H9 (cell line): ENCODE measurements around the gene FNDC1. TPM values are rescaled to one million over a fixed set of nuclear protein-coding genes. Genes with fewer than 3 reads are reported as not detected.

Experiments
- DNase-seq: peaks from one replicate; pipeline ENCODE4 v3.0.0-alpha.2; 2017
- H2AFZ ChIP-seq: one replicate; pipeline ENCODE4 v1.6.1; 2013; ENCODE audit warnings: mild to moderate bottlenecking, low read length, control low read depth, moderate library complexity
- H2AK5ac ChIP-seq: 2 replicates; pipeline ENCODE4 v1.6.1; 2013; ENCODE audit warnings: low read length, control low read depth, mixed read lengths; ENCODE audit not compliant: insufficient read length
- H2BK120ac ChIP-seq: one replicate; pipeline ENCODE4 v1.6.1; 2013; ENCODE audit warnings: low read depth, mild to moderate bottlenecking, low read length, control low read depth, inconsistent platforms; ENCODE audit not compliant: poor library complexity, severe bottlenecking
- H2BK12ac ChIP-seq: 2 replicates; pipeline ENCODE4 v1.6.1; 2013; ENCODE audit warnings: low read length, control low read depth, mixed read lengths, low read depth; ENCODE audit not compliant: insufficient read length
- H2BK15ac ChIP-seq: 2 replicates; pipeline ENCODE4 v1.6.1; 2013; ENCODE audit warnings: low read depth, low read length, control low read depth
- H2BK20ac ChIP-seq: one replicate; pipeline ENCODE4 v1.6.1; 2013; ENCODE audit warnings: low read depth, mild to moderate bottlenecking, low read length, control low read depth, inconsistent platforms; ENCODE audit not compliant: poor library complexity, severe bottlenecking
- H2BK5ac ChIP-seq: 2 replicates; pipeline ENCODE4 v1.6.1; 2013; ENCODE audit warnings: low read length, control low read depth, mixed read lengths; ENCODE audit not compliant: insufficient read length
- H3K14ac ChIP-seq: 2 replicates; pipeline ENCODE4 v1.6.1; 2013; ENCODE audit warnings: low read length, control low read depth; ENCODE audit not compliant: insufficient read depth
- H3K18ac ChIP-seq: 2 replicates; pipeline ENCODE4 v1.6.1; 2013; ENCODE audit warnings: low read depth, mild to moderate bottlenecking, mixed read lengths, low read length, control low read depth; ENCODE audit not compliant: insufficient read length
- H3K23ac ChIP-seq: 2 replicates; pipeline ENCODE4 v1.6.1; 2013; ENCODE audit warnings: low read length, control low read depth, mixed read lengths, low read depth; ENCODE audit not compliant: insufficient read length
- H3K23me2 ChIP-seq: 2 replicates; pipeline ENCODE4 v1.6.1; 2013; ENCODE audit warnings: low read depth, mild to moderate bottlenecking, mixed read lengths, low read length, control low read depth; ENCODE audit not compliant: insufficient read length, poor library complexity, severe bottlenecking
- H3K27ac ChIP-seq: 2 replicates; pipeline ENCODE4 v1.5.1; 2013; ENCODE audit warnings: low read length, control low read depth, mixed read lengths, low read depth; ENCODE audit not compliant: insufficient read length
- H3K27me3 ChIP-seq: 2 replicates; pipeline ENCODE4 v1.6.1; 2013; ENCODE audit warnings: low read length, control low read depth, inconsistent platforms; ENCODE audit not compliant: insufficient read depth
- H3K4ac ChIP-seq: 2 replicates; pipeline ENCODE4 v1.6.1; 2013; ENCODE audit warnings: low read depth, mild to moderate bottlenecking, control low read depth, inconsistent platforms, low read length, moderate library complexity
- H3K4me1 ChIP-seq: 2 replicates; pipeline ENCODE4 v1.6.1; 2013; ENCODE audit warnings: low read length, control low read depth, inconsistent platforms; ENCODE audit not compliant: insufficient read depth
- H3K4me2 ChIP-seq: 2 replicates; pipeline ENCODE4 v1.6.1; 2013; ENCODE audit warnings: low read length, control low read depth, mixed read lengths; ENCODE audit not compliant: insufficient read length, insufficient read depth
- H3K56ac ChIP-seq: 2 replicates; pipeline ENCODE4 v1.6.1; 2013; ENCODE audit warnings: low read depth, mild to moderate bottlenecking, mixed read lengths, low read length, control low read depth; ENCODE audit not compliant: insufficient read length
- H3K79me1 ChIP-seq: 2 replicates; pipeline ENCODE4 v1.6.1; 2013; ENCODE audit warnings: low read depth, mild to moderate bottlenecking, moderate library complexity, low read length, control low read depth, inconsistent platforms; ENCODE audit not compliant: insufficient read depth, poor library complexity, severe bottlenecking
- H3K79me2 ChIP-seq: 2 replicates; pipeline ENCODE4 v1.6.1; 2013; ENCODE audit warnings: low read length, control low read depth, inconsistent platforms; ENCODE audit not compliant: insufficient read depth
- H3K9ac ChIP-seq: 2 replicates; pipeline ENCODE4 v1.6.1; 2013; ENCODE audit warnings: low read length, control low read depth, mixed read lengths; ENCODE audit not compliant: insufficient read length; ENCODE audit errors: extremely low read depth
- H3K9me3 ChIP-seq: one replicate; pipeline ENCODE4 v1.6.1; 2013; ENCODE audit warnings: low read depth, low read length, inconsistent platforms; ENCODE audit not compliant: control insufficient read depth
- H3T11ph ChIP-seq: one replicate; pipeline ENCODE4 v1.6.1; 2013; ENCODE audit warnings: mild to moderate bottlenecking, low read length, control low read depth, inconsistent platforms
- H4K20me1 ChIP-seq: one replicate; pipeline ENCODE4 v1.6.1; 2013; ENCODE audit not compliant: control insufficient read depth, insufficient read length, insufficient read depth
- H4K5ac ChIP-seq: 2 replicates; pipeline ENCODE4 v1.6.1; 2013; ENCODE audit warnings: low read depth, mild to moderate bottlenecking, mixed read lengths, low read length, control low read depth; ENCODE audit not compliant: insufficient read length
- H4K8ac ChIP-seq: replicated peaks from 2 replicates; pipeline ENCODE4 v1.6.1; 2013; ENCODE audit warnings: low read length, control low read depth, mixed read lengths, low read depth; ENCODE audit not compliant: insufficient read length
- H4K91ac ChIP-seq: 2 replicates; pipeline ENCODE4 v1.6.1; 2013; ENCODE audit warnings: low read depth, mild to moderate bottlenecking, moderate library complexity, mixed read lengths, low read length, control low read depth; ENCODE audit not compliant: insufficient read length
- H3K27ac Mint-ChIP-seq, 3 experiments: 2 replicates in 2 of 3; 3 replicates in 1 of 3; pipeline ENCODE4 v1.8.0; 2020 to 2021; ENCODE audit warnings: mixed read lengths in 3 of 3, mild to moderate bottlenecking in 1 of 3, moderate library complexity in 1 of 3
- H3K27me3 Mint-ChIP-seq: 2 replicates; pipeline ENCODE4 v1.8.0; 2021; ENCODE audit warnings: low read depth, mild to moderate bottlenecking, moderate library complexity, mixed read lengths
- H3K36me3 Mint-ChIP-seq, 3 experiments: 2 replicates in 2 of 3; 3 replicates in 1 of 3; pipeline ENCODE4 v1.8.0; 2020 to 2021; ENCODE audit warnings: low read depth in 3 of 3, mixed read lengths in 3 of 3; ENCODE audit not compliant: insufficient read depth in 1 of 3
- H3K4me1 Mint-ChIP-seq, 2 experiments: 2 replicates each; pipeline ENCODE4 v1.8.0; 2020; ENCODE audit warnings: mixed read lengths in 2 of 2
- H3K4me3 Mint-ChIP-seq, 2 experiments: 2 replicates in 1 of 2; 3 replicates in 1 of 2; pipeline ENCODE4 v1.8.0; 2020 to 2021; ENCODE audit warnings: mild to moderate bottlenecking in 2 of 2, mixed read lengths in 2 of 2, moderate library complexity in 1 of 2
- H3K9me3 Mint-ChIP-seq, 2 experiments: 2 replicates in 1 of 2; 3 replicates in 1 of 2; pipeline ENCODE4 v1.8.0; 2020; ENCODE audit warnings: mild to moderate bottlenecking in 2 of 2, mixed read lengths in 2 of 2, moderate library complexity in 1 of 2
- CTCF ChIP-seq: fragments of 200-600 bp; sonication (generic); conservative IDR thresholded peaks from 3 replicates; pipeline ENCODE4 v1.8.0; 2021; ENCODE audit warnings: antibody characterized with exemption, mild to moderate bottlenecking
- WGBS: extraction: QIAGEN DNeasy Blood & Tissue Kit; methylation state at CpG from one replicate; pipeline ENCODE4 v1.1.7; 2013; ENCODE audit warnings: missing lambda C conversion rate, low lambda C conversion rate, mixed read lengths; ENCODE audit not compliant: insufficient read length; ENCODE audit errors: extremely low coverage; 5-methylcytosine and 5-hydroxymethylcytosine counted together
- total RNA-seq: library from RNA; stranded (reverse); gene quantifications from 2 replicates; pipeline ENCODE4 v1.2.1, GENCODE V29; 2021

The FNDC1 gene
- total RNA-seq, 1 experiment from 2014 or later, result 0.24 TPM

GRCh38 chr6:159134701-159135364 lies 34.4 kb upstream of the FNDC1 start:
- Mint-ChIP-seq H3K27ac (no peak overlapping the region), H3K27me3 (peaks cover 9% of the 10 kb centered on the region; the same call in 1 of the 2 replicates), H3K36me3 (no peaks in the 10 kb centered on the region; a peak in 1 of 7 replicates), H3K4me3 (no peak overlapping the region), H3K4me1 (peaks cover 0 to 12% of the 10 kb centered on the region in 2 experiments; a peak in 1 of 4 replicates), H3K9me3 (no peaks in the 10 kb centered on the region; a peak in 1 of 5 replicates)
- Histone ChIP-seq H2BK5ac (no peak overlapping the region), H3K9me3 (no peaks in the 10 kb centered on the region), H2AK5ac (no peak overlapping the region), H3K27me3 (no peaks in the 10 kb centered on the region), H3K79me2 (no peaks in the 10 kb centered on the region), H4K8ac (no peak overlapping the region), H2AFZ (no peak overlapping the region), H3K4me2 (no peak overlapping the region), H3K18ac (no peak overlapping the region), H3K27ac (no peak overlapping the region), H3K4ac (no peak overlapping the region), H4K20me1 (no peaks in the 10 kb centered on the region), H3K79me1 (no peaks in the 10 kb centered on the region), H3K23me2 (no peaks in the 10 kb centered on the region), H3K14ac (no peak overlapping the region), H3T11ph (no peak overlapping the region), H3K9ac (no peak overlapping the region), H3K56ac (no peak overlapping the region), H2BK20ac (no peak overlapping the region), H2BK120ac (no peak overlapping the region), H2BK15ac (no peak overlapping the region), H2BK12ac (no peak overlapping the region), H3K4me1 (no peaks in the 10 kb centered on the region), H4K5ac (no peak overlapping the region), H4K91ac (no peak overlapping the region), H3K23ac (no peak overlapping the region)
- peak; percentile 97 for TF ChIP-seq CTCF
- no CpG with 5 or more reads among the region's 9 CpGs for WGBS
- DNase-seq, result peak; percentile 82
